ENCODE measurements around the gene SLC41A3. TPM values are rescaled to one million over a fixed set of nuclear protein-coding genes. Genes with fewer than 3 reads are reported as not detected.

The SLC41A3 gene
- total and polyA plus RNA-seq, 2 of the 8 experiments (the other 6 are each of a cell fraction or from before 2014, with no cell fraction given), result 30.2 to 56.4 TPM

DNA sequence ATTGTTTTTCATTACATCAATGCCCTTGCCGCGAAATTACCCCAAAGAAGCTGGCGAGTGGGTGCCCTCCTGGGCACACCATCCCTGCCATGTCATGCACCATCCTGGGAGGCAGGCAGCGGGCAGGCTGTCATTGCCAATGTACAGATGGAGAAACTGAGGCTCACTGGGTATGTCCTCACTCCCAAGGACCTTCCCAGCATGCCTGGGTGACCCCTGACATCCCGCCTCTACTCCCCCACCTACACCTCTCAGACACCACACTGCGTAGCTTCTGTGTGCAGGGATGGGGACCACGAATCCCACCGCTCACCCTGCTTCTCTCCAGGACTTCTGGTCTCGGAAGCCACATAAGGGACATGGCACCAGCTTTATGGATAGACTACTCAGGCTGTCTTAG is 41.0 kb upstream of the SLC41A3 start (continued):
- TF ChIP-seq, protein P1, sequence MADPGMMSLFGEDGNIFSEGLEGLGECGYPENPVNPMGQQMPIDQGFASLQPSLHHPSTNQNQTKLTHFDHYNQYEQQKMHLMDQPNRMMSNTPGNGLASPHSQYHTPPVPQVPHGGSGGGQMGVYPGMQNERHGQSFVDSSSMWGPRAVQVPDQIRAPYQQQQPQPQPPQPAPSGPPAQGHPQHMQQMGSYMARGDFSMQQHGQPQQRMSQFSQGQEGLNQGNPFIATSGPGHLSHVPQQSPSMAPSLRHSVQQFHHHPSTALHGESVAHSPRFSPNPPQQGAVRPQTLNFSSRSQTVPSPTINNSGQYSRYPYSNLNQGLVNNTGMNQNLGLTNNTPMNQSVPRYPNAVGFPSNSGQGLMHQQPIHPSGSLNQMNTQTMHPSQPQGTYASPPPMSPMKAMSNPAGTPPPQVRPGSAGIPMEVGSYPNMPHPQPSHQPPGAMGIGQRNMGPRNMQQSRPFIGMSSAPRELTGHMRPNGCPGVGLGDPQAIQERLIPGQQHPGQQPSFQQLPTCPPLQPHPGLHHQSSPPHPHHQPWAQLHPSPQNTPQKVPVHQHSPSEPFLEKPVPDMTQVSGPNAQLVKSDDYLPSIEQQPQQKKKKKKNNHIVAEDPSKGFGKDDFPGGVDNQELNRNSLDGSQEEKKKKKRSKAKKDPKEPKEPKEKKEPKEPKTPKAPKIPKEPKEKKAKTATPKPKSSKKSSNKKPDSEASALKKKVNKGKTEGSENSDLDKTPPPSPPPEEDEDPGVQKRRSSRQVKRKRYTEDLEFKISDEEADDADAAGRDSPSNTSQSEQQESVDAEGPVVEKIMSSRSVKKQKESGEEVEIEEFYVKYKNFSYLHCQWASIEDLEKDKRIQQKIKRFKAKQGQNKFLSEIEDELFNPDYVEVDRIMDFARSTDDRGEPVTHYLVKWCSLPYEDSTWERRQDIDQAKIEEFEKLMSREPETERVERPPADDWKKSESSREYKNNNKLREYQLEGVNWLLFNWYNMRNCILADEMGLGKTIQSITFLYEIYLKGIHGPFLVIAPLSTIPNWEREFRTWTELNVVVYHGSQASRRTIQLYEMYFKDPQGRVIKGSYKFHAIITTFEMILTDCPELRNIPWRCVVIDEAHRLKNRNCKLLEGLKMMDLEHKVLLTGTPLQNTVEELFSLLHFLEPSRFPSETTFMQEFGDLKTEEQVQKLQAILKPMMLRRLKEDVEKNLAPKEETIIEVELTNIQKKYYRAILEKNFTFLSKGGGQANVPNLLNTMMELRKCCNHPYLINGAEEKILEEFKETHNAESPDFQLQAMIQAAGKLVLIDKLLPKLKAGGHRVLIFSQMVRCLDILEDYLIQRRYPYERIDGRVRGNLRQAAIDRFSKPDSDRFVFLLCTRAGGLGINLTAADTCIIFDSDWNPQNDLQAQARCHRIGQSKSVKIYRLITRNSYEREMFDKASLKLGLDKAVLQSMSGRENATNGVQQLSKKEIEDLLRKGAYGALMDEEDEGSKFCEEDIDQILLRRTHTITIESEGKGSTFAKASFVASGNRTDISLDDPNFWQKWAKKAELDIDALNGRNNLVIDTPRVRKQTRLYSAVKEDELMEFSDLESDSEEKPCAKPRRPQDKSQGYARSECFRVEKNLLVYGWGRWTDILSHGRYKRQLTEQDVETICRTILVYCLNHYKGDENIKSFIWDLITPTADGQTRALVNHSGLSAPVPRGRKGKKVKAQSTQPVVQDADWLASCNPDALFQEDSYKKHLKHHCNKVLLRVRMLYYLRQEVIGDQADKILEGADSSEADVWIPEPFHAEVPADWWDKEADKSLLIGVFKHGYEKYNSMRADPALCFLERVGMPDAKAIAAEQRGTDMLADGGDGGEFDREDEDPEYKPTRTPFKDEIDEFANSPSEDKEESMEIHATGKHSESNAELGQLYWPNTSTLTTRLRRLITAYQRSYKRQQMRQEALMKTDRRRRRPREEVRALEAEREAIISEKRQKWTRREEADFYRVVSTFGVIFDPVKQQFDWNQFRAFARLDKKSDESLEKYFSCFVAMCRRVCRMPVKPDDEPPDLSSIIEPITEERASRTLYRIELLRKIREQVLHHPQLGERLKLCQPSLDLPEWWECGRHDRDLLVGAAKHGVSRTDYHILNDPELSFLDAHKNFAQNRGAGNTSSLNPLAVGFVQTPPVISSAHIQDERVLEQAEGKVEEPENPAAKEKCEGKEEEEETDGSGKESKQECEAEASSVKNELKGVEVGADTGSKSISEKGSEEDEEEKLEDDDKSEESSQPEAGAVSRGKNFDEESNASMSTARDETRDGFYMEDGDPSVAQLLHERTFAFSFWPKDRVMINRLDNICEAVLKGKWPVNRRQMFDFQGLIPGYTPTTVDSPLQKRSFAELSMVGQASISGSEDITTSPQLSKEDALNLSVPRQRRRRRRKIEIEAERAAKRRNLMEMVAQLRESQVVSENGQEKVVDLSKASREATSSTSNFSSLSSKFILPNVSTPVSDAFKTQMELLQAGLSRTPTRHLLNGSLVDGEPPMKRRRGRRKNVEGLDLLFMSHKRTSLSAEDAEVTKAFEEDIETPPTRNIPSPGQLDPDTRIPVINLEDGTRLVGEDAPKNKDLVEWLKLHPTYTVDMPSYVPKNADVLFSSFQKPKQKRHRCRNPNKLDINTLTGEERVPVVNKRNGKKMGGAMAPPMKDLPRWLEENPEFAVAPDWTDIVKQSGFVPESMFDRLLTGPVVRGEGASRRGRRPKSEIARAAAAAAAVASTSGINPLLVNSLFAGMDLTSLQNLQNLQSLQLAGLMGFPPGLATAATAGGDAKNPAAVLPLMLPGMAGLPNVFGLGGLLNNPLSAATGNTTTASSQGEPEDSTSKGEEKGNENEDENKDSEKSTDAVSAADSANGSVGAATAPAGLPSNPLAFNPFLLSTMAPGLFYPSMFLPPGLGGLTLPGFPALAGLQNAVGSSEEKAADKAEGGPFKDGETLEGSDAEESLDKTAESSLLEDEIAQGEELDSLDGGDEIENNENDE (IDR thresholded peaks at IDR 0.05; ENCODE audit: insufficient replicate concordance, low read length), result no peak
- no peak for TF ChIP-seq PHF8 (conservative IDR thresholded peaks at IDR 0.05; ENCODE audit: low read depth, low read length)
